GM19438 (cell line): ENCODE results near the gene TRAPPC2B.
A peak's percentile ranks its signal among the peaks of the same experiment; 100 is the strongest.
"Not testable (repeated sequence)": the region's sequence is repeated elsewhere in the genome, so short reads cannot be mapped to it uniquely, and the experiment has no call there.

Source experiments
- ATAC-seq: cut with Tn5 transposase; IDR thresholded peaks from one replicate; pipeline ENCODE4 v1.9.1; 2021; ENCODE audit warnings: low read depth; ENCODE audit not compliant: unreplicated experiment

The TRAPPC2B gene

DNA sequence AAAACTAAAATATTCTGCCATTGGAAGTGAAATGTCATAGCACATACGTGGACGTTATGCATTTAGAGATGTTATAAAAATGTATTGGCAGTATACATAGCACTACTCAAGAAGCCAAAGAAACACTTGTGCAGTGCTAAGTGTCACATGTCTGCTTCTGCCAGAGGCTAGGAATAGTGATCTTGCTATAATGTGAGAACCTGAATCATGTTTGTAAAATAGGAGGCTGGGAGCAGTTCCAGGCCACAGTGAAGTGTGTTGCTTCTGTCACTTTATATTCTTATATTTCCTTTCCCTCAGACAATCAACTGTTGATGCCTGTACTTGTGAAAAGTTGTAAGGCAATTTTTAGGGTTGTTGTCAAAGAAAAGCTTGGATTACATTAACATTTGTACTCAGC lies 3.4 kb downstream of the TRAPPC2B start:
- ATAC-seq: no peak

DNA sequence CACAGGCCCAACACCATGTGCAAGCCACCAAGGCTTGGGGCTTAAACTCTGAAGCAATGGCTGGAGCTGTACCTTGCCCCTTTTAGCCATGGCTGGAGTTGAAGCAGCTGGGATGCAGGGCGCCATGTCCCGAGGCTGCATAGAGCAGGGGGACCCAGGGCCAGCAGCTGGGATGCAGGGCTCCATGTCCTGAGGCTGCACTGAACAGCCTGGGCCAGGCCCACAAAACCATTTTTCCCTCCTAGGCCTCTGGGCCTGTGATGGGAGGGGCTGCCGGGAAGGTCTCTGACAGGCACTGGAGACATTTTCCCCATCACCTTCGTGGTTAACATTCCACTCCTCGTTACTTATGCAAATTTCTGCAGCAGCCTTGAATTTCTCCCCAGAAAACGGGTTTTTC lies 10.8 kb downstream of the TRAPPC2B start:
- ATAC-seq: no peak

GRCh38 chr19:57374647-57375046 lies 11.3 kb downstream of the TRAPPC2B start:
- ATAC-seq: not testable (repeated sequence)

DNA sequence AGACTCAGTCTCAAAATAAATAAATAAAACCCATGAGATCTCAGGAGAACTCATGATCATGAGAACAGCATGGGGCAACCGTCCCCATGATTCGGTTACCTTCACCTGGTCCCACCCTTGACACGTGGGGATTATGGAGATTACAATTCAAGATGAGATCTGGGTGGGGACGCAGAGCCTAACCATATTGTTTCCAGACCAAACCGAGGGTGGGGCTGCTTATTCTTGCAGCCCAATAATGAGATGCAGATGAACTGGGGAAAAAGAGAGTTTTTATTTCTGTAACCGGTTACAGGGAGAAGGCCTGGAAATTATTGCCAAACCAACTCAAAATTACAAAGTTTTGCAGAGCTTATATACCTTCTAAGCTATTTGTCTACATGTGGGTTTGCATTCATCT lies 12.8 kb downstream of the TRAPPC2B start:
- no peak for ATAC-seq

DNA sequence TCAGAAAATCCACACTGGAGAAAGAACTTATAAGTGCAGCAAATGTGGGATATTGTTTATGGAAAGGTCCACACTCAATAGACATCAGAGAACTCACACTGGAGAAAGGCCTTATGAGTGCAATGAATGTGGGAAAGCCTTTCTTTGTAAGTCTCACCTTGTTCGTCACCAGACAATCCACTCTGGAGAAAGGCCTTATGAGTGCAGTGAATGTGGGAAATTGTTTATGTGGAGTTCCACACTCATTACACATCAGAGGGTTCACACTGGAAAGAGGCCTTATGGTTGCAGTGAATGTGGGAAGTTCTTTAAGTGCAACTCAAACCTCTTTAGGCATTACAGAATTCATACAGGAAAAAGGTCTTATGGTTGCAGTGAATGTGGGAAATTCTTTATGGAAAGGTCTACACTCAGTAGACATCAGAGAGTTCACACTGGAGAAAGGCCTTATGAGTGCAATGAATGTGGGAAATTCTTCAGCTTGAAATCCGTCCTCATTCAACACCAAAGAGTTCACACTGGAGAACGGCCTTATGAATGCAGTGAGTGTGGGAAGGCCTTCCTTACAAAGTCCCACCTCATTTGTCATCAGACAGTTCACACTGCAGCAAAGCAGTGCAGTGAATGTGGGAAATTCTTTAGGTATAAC lies 14.3 kb downstream of the TRAPPC2B start:
- no peak for ATAC-seq

- no peak for ATAC-seq
These were observed 17.6 kb downstream of the TRAPPC2B start for GRCh38 chr19:57380923-57381322.

DNA sequence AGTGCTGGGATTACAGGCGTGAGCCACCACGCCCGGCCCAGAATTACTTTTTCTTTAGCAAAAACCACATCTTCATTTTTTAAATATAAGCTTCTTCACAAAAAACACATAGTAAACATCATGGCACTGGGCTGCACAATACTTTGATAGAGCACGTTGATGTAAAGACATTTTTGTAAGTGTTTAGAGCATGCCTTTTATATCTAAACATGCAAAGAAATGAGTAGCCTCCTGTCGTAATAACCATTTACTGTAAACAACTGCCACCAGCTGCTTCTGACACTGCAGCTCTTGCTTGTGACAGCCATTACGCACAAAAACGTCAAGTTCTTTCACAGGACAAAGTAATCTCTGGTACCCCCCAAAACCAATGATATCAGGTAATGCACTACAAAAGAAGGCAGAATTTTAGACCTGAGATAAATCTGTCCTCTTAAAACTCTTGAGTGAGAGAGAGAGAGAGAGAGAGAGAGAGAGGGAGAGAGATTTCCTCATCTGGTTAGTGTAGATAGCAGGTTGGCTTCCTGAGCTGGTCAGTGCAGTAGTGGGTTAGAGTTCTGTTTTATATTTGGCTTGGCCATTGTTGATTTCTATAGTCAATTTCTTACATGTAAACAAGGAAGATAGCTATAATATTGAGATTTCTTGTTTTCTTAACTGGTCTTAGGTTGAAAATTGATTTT lies 19.6 kb downstream of the TRAPPC2B start:
- no peak for ATAC-seq

DNA sequence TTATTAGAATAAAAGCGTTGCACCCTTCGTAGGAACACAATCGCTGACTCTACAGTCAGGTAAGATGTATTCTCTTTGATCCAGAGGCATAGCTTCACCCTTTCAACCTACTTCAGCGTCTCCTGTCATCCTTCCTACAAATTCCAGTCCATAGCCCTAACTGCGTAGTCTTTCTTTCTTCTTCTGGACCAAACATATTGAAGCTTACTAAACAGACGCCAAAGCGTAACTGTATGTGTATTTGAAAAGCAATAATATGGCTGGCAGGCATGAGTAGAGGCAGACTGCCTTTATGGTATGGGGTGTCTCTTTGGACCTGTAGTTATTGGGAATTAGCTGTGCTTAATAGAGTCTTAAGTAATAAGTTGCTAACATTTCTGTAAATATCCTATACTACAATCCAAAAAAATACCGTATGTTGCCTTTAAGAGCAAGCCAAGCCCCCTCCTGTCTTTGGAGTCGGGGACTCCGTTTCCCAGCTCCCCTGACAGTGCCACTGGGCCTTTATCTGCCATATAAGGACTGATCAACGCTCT lies 25.9 kb downstream of the TRAPPC2B start:
- peak; percentile 16 for ATAC-seq

- ATAC-seq: peak; percentile 91
These were observed 26.6 kb downstream of the TRAPPC2B start, which contains the start of gene ZNF548 for GRCh38 chr19:57389730-57390598. TSS of gene ZNF548 (plus strand) at chr19:57389854. CDS start at chr19:57390100, 246 bp downstream.

DNA sequence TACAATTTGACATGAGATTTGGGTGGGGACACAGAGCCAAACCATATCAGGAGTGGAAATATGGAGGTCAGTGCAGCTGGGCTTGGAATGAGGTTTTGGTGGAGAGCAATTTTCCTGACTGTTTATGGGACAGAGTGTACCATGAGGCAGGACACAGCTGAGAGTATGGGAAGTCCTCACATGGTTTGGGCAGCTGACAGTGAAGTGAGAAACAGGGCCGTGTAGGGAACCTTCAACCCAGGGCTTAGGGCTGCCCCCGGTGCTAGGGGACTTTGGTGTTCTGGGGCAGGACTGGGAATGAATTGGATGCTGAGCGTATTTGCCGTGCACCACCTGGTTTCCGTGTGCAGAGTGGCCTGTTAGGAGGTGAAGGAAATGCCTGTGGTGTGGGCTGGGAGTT lies 32.4 kb downstream of the TRAPPC2B start:
- no peak for ATAC-seq

- no peak for ATAC-seq
These were observed 35.5 kb downstream of the TRAPPC2B start for GRCh38 chr19:57398868-57399267.

- ATAC-seq: no peak
These were observed 40.6 kb downstream of the TRAPPC2B start for GRCh38 chr19:57403737-57404563.

DNA sequence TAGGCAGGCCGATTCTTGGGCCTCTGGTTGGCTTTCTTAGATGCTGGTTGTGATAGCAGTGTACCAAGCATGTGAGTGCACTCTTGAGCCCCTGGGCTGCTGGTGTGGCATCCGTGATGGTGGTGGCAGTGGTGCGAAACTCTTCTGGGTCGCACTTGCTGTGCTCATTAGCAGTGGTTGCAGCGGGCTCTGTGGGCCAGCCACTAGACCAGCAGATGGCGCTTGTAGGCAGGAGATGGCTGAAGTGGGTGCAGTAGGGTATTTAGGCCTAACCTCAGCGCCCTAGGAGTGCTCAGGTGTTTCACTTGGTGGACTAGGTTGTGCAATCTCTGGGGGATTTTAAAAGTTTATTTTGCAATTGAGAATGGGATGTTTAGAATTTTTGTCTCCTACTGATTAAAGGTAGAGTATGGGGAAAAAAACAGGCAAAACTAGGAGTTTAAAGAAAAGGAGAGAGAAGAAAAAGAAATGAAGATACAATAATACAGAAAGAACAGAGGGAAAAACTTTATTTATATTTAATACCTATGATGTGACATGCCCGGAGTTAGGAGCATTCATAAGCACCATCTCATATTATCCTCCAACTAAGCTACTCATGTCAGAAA lies 43.3 kb downstream of the TRAPPC2B start:
- ATAC-seq: no peak

DNA sequence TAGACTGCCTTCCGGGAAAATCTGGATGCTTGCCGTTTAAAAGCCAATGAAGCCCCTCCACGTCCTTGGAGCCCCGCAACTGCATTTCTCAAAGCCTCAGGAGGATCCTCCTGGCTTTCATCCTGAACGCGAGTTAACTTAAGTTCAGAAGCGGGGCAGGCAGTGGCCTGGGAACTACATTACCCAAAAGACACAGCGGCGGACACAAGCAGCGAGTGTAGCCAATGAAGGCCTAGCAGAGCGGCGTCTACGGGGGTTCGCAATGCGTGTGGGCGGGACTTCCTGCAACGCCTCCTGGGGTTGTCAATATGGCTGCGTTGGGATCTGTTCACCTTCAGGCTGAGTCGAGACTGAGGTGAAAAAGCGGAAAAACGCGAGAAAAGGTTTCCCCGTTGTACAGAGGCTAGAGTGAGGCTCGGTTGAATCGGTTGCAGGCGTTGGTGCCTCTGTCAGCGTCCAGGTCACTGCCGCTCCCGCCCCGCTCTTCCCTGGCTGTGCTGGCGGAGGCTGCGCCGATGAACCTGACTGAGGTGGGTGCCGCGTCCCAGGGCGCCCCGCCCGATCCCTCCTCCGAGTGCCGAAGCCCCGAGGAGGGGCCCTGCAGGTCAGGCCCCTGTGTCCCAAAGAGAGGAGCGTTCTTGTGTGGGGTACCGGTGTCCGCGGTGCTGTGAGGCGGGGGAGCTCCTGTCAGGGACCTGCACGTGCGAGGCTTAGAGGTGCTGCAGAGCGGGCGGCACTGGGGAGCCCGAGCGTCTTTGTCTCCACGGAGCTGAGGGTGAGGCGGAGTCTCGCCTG lies 47.7 kb downstream of the TRAPPC2B start, which contains the start of gene ZNF17:
TSS of gene ZNF17 (plus strand) at position 285 of the 795 bp plus-strand sequence. CDS start 2,455 bp downstream, outside the sequence.
- ATAC-seq: peak; percentile 99
